H1 (cell line): ENCODE measurements around the gene ERMN. TPM values are rescaled to one million over a fixed set of nuclear protein-coding genes. Genes with fewer than 3 reads are reported as not detected.

Experiments used
- CTCF ChIA-PET: fragments of 300-600 bp; sonication (Branson Sonifier 250); formaldehyde crosslinking; loops from one replicate; lab custom pipeline; 2021; ENCODE audit not compliant: partially characterized antibody; lab: Charles Lee
- POLR2A ChIA-PET: fragments of 300-600 bp; sonication (Branson Sonifier 250); formaldehyde crosslinking; loops from one replicate; lab custom pipeline; 2021; ENCODE audit warnings: inconsistent platforms; ENCODE audit not compliant: partially characterized antibody; lab: Charles Lee
- DNase-seq, 2 experiments: peaks; one replicate each; pipeline versions ENCODE4 v3.0.0 to v3.0.0-alpha.2; 2010 to 2022; ENCODE audit warnings: low spot score in 2 of 2, low read depth in 1 of 2, mixed read lengths in 1 of 2
- FAIRE-seq: peaks from 2 replicates; lab custom pipeline; 2011; peaks lifted over from hg19 to GRCh38; lab: Jason Lieb, UNC
- H2AFZ ChIP-seq: 2 replicates; pipeline ENCODE4 v1.8.1; 2012; ENCODE audit warnings: low read length, inconsistent platforms
- H2AK5ac ChIP-seq: 2 replicates; pipeline ENCODE4 v1.6.1; 2013; ENCODE audit warnings: low read depth, low read length
- H2BK120ac ChIP-seq: replicated peaks from 2 replicates; pipeline ENCODE3; 2013; ENCODE audit warnings: low read depth, low read length, inconsistent platforms
- H2BK12ac ChIP-seq: 2 replicates; pipeline ENCODE4 v1.6.1; 2013; ENCODE audit warnings: low read depth, low read length
- H2BK15ac ChIP-seq: 2 replicates; pipeline ENCODE4 v1.6.1; 2013; ENCODE audit warnings: low read length
- H2BK20ac ChIP-seq: 2 replicates; pipeline ENCODE4 v1.6.1; 2013; ENCODE audit warnings: low read length
- H2BK5ac ChIP-seq: 2 replicates; pipeline ENCODE4 v1.6.1; 2013; ENCODE audit warnings: low read depth, low read length
- H3K14ac ChIP-seq: 2 replicates; pipeline ENCODE4 v1.6.1; 2013; ENCODE audit warnings: inconsistent platforms; ENCODE audit not compliant: insufficient read length
- H3K18ac ChIP-seq: 2 replicates; pipeline ENCODE4 v1.6.1; 2013; ENCODE audit warnings: low read length; ENCODE audit errors: extremely low read depth
- H3K23ac ChIP-seq: 2 replicates; pipeline ENCODE4 v1.6.1; 2013; ENCODE audit warnings: inconsistent platforms; ENCODE audit not compliant: insufficient read length
- H3K23me2 ChIP-seq: 2 replicates; pipeline ENCODE4 v1.6.1; 2013; ENCODE audit warnings: low read depth, low read length
- H3K27ac ChIP-seq: 2 replicates; pipeline ENCODE4 v1.6.1; 2011; ENCODE audit warnings: low read depth, low read length, inconsistent platforms
- H3K27me3 ChIP-seq, 4 experiments: replicated peaks in 1 of 4; 1 replicate in 1 of 4; 2 replicates in 3 of 4; pipeline versions ENCODE4 v1.6.1 to v1.8.1; 2011 to 2013; ENCODE audit warnings: low read length in 3 of 4, mild to moderate bottlenecking in 3 of 4, inconsistent platforms in 2 of 4, mixed read lengths in 2 of 4, moderate library complexity in 1 of 4; ENCODE audit not compliant: control insufficient read depth in 3 of 4, insufficient read depth in 3 of 4; ENCODE audit errors: extremely low read depth in 1 of 4
- H3K36me3 ChIP-seq, 4 experiments: 2 replicates each; pipeline versions ENCODE4 v1.6.1 to v1.8.1; 2011 to 2013; ENCODE audit warnings: mild to moderate bottlenecking in 4 of 4, low read length in 3 of 4, moderate library complexity in 2 of 4, control low read depth in 1 of 4, inconsistent platforms in 1 of 4; ENCODE audit not compliant: insufficient read depth in 4 of 4, control insufficient read depth in 2 of 4
- H3K4ac ChIP-seq: replicated peaks from 2 replicates; pipeline ENCODE3; 2013; ENCODE audit warnings: low read length, low read depth, mixed read lengths, inconsistent platforms; ENCODE audit not compliant: insufficient read length
- H3K4me1 ChIP-seq, 4 experiments: replicated peaks in 1 of 4; 1 replicate in 1 of 4; 2 replicates in 3 of 4; pipeline versions ENCODE4 v1.6.1 to v1.8.1; 2011 to 2013; ENCODE audit warnings: low read length in 3 of 4, inconsistent platforms in 2 of 4, mixed read lengths in 1 of 4; ENCODE audit not compliant: insufficient read depth in 4 of 4, control insufficient read depth in 3 of 4
- H3K4me2 ChIP-seq, 2 experiments: 2 replicates each; pipeline versions ENCODE4 v1.6.1 to v1.8.1; 2011 to 2013; ENCODE audit warnings: low read depth in 2 of 2, low read length in 2 of 2, control low read depth in 1 of 2, inconsistent platforms in 1 of 2, mild to moderate bottlenecking in 1 of 2; ENCODE audit not compliant: insufficient read depth in 1 of 2
- H3K4me3 ChIP-seq, 4 experiments: fragments of 200-600, 300-600 bp in 1 of 4; sonication (generic), shearing (Covaris generic), sonication (Bioruptor Twin) in 1 of 4; 2 replicates each; pipeline versions ENCODE4 v1.5.1 to v1.8.1; 2011 to 2016; ENCODE audit warnings: low read length in 4 of 4, low read depth in 3 of 4, control low read depth in 2 of 4, inconsistent platforms in 2 of 4, mild to moderate bottlenecking in 2 of 4, mixed read lengths in 1 of 4, moderate library complexity in 1 of 4; ENCODE audit not compliant: insufficient read depth in 2 of 4; ENCODE audit errors: extremely low read depth in 1 of 4
- H3K56ac ChIP-seq: replicated peaks from 2 replicates; pipeline ENCODE3; 2013; ENCODE audit warnings: low read depth, mild to moderate bottlenecking, mixed read lengths, low read length, inconsistent platforms; ENCODE audit not compliant: insufficient read length
- H3K79me1 ChIP-seq: 2 replicates; pipeline ENCODE4 v1.6.1; 2013; ENCODE audit warnings: low read depth, low read length, control low read depth
- H3K79me2 ChIP-seq, 2 experiments: 2 replicates each; pipeline versions ENCODE4 v1.6.1 to v1.8.1; 2012 to 2013; ENCODE audit warnings: low read length in 2 of 2, mild to moderate bottlenecking in 2 of 2, inconsistent platforms in 1 of 2; ENCODE audit not compliant: insufficient read depth in 2 of 2, control insufficient read depth in 1 of 2
- H3K9ac ChIP-seq, 4 experiments: replicated peaks in 1 of 4; 1 replicate in 1 of 4; 2 replicates in 3 of 4; pipeline versions ENCODE4 v1.6.1 to v1.8.1; 2011 to 2013; ENCODE audit warnings: low read depth in 3 of 4, low read length in 3 of 4, control low read depth in 2 of 4, mild to moderate bottlenecking in 2 of 4, moderate library complexity in 2 of 4, inconsistent platforms in 1 of 4; ENCODE audit errors: extremely low read depth in 1 of 4
- H3K9me3 ChIP-seq, 2 experiments: 2 replicates each; pipeline versions ENCODE4 v1.6.1 to v1.8.1; 2012 to 2013; ENCODE audit warnings: mild to moderate bottlenecking in 2 of 2, moderate library complexity in 2 of 2, control low read depth in 1 of 2, inconsistent platforms in 1 of 2, low read depth in 1 of 2, low read length in 1 of 2, mixed read lengths in 1 of 2; ENCODE audit not compliant: insufficient read depth in 2 of 2
- H4K20me1 ChIP-seq, 2 experiments: replicated peaks in 1 of 2; 2 replicates each; pipeline versions ENCODE3 to v1.8.1; 2011 to 2013; ENCODE audit warnings: inconsistent platforms in 2 of 2, low read length in 2 of 2, mild to moderate bottlenecking in 1 of 2; ENCODE audit not compliant: insufficient read depth in 2 of 2, control insufficient read depth in 1 of 2
- H4K5ac ChIP-seq: 2 replicates; pipeline ENCODE4 v1.6.1; 2013; ENCODE audit warnings: low read length, low read depth, mixed read lengths, inconsistent platforms; ENCODE audit not compliant: insufficient read length
- H4K8ac ChIP-seq: 2 replicates; pipeline ENCODE4 v1.8.0; 2013; ENCODE audit warnings: mild to moderate bottlenecking, moderate library complexity, low read length, inconsistent platforms; ENCODE audit not compliant: insufficient read depth; ENCODE audit errors: extremely low read depth
- H4K91ac ChIP-seq: replicated peaks from 2 replicates; pipeline ENCODE3; 2013; ENCODE audit warnings: low read length, mixed read lengths, inconsistent platforms; ENCODE audit not compliant: insufficient read length
- CHD1 ChIP-seq: IDR thresholded peaks from 2 replicates; pipeline ENCODE4 v1.6.1; 2012; ENCODE audit warnings: low read depth, low read length, improper control_type of control experiment
- CREB1 ChIP-seq: IDR thresholded peaks from 2 replicates; pipeline ENCODE4 v1.6.1; 2012; ENCODE audit warnings: inconsistent platforms
- CTBP2 ChIP-seq: IDR thresholded peaks from 2 replicates; pipeline ENCODE4 v1.7.0; 2011; ENCODE audit warnings: borderline replicate concordance, mild to moderate bottlenecking, moderate library complexity, mixed read lengths, low read length; ENCODE audit not compliant: insufficient read depth, insufficient read length
- KDM1A ChIP-seq: fragments of 200-600, 300-600 bp; sonication (generic); IDR thresholded peaks from 2 replicates; pipeline ENCODE4 v1.7.1; 2016; ENCODE audit warnings: mild to moderate bottlenecking, low read length, borderline replicate concordance
- KDM4A ChIP-seq: IDR thresholded peaks from one replicate; pipeline ENCODE4 v1.7.1; 2012; ENCODE audit warnings: low read depth, mild to moderate bottlenecking, moderate library complexity, low read length, inconsistent platforms; ENCODE audit not compliant: severe bottlenecking
- NANOG ChIP-seq: IDR thresholded peaks from 2 replicates; pipeline ENCODE4 v1.6.1; 2011; ENCODE audit warnings: low read length, low read depth, mild to moderate bottlenecking, inconsistent platforms; ENCODE audit not compliant: insufficient read depth, poor library complexity, severe bottlenecking
- NRF1 ChIP-seq: IDR thresholded peaks from 2 replicates; pipeline ENCODE4 v1.6.1; 2011; ENCODE audit warnings: mild to moderate bottlenecking, low read depth, low read length, improper control_type of control experiment
- POLR2A ChIP-seq, 2 experiments: IDR thresholded peaks; 1 replicate in 1 of 2; 2 replicates in 1 of 2; pipeline ENCODE4 v1.6.1; 2011; ENCODE audit warnings: low read depth in 2 of 2, low read length in 2 of 2, mild to moderate bottlenecking in 2 of 2; ENCODE audit errors: control extremely low read depth in 1 of 2
- RFX5 ChIP-seq: IDR thresholded peaks from 2 replicates; pipeline ENCODE4 v1.6.1; 2011; ENCODE audit warnings: low read depth, low read length, improper control_type of control experiment, borderline replicate concordance
- RNF2 ChIP-seq: fragments of 200-900, 300-1000 bp; sonication (generic); IDR thresholded peaks from 2 replicates; pipeline ENCODE4 v1.7.1; 2016; ENCODE audit warnings: borderline replicate concordance, low read depth, mild to moderate bottlenecking, antibody characterized with exemption, low read length; ENCODE audit not compliant: poor library complexity, severe bottlenecking; ENCODE audit errors: missing control alignments
- SAP30 ChIP-seq: fragments of 300-600 bp; sonication (generic); IDR thresholded peaks from 2 replicates; pipeline ENCODE4 v1.7.1; 2012; ENCODE audit warnings: low read length, moderate library complexity, mild to moderate bottlenecking, inconsistent platforms; ENCODE audit not compliant: insufficient read depth, insufficient replicate concordance
- SP2 ChIP-seq: IDR thresholded peaks from 2 replicates; pipeline ENCODE4 v1.6.1; 2012; ENCODE audit warnings: mild to moderate bottlenecking, low read length, inconsistent platforms
- TEAD4 ChIP-seq: IDR thresholded peaks from 2 replicates; pipeline ENCODE4 v1.6.1; 2012; ENCODE audit warnings: low read depth, low read length, inconsistent platforms, mixed read lengths
- WGBS, 2 experiments: shearing (Covaris generic) in 1 of 2; methylation state at CpG; one replicate each; pipeline versions ENCODE4 v1.1.6 to v1.1.7; 2013 to 2015; ENCODE audit warnings: low lambda C conversion rate in 2 of 2, mixed read lengths in 2 of 2, inconsistent platforms in 1 of 2, low coverage in 1 of 2, missing lambda C conversion rate in 1 of 2; ENCODE audit not compliant: insufficient replicate concordance in 2 of 2, insufficient coverage in 1 of 2, insufficient read length in 1 of 2; ENCODE audit errors: extremely low coverage in 1 of 2, missing lambda C conversion rate in 1 of 2; 5-methylcytosine and 5-hydroxymethylcytosine counted together
- polyA plus RNA-seq, 7 experiments: library from polyadenylated mRNA; depleted of rRNA in 3 of 7; stranded (reverse) in 5 of 7; unstranded in 2 of 7; fragments of >200 nt in 5 of 7; fragments of 200-250 nt in 2 of 7; gene quantifications; 1 replicate in 5 of 7; 2 replicates in 1 of 7; 4 replicates in 1 of 7; pipeline versions ENCODE4 v1.2.1 to v1.2.3, GENCODE V29; 2011 to 2013; ENCODE audit warnings: missing spikeins in 2 of 7, mixed read lengths in 2 of 7
- total RNA-seq: library from RNA; stranded (reverse); fragmentation: NEBNext Ultra II Directional; extraction: Animal tissue kit (Norgen Biotek cat#: 25700); gene quantifications from 2 replicates; pipeline ENCODE4 v1.2.1, GENCODE V29; 2021
- TF ChIP-seq, protein P1 (sequence below): IDR thresholded peaks from 2 replicates; pipeline ENCODE4 v1.6.1; 2011; ENCODE audit warnings: low read depth, mild to moderate bottlenecking, low read length; ENCODE audit not compliant: insufficient read depth

Gene ERMN
- total and polyA plus RNA-seq, 2 of the 8 experiments (the other 6 are each of a cell fraction or from before 2014, with no cell fraction given), result 0.11 TPM; not detected in 1

GRCh38 chr2:157309878-157310277 is 15.7 kb downstream of the ERMN start:
- TF ChIP-seq POLR2A (IDR thresholded peaks at IDR 0.05; ENCODE audit: control extremely low read depth in 1 of 2, low read depth in 2 of 2, low read length in 2 of 2), result no peak
- TF ChIP-seq SP2, result no peak
- TF ChIP-seq CTBP2, result no peak
- TF ChIP-seq NRF1, result no peak
- no peak for TF ChIP-seq CREB1
- no peak for TF ChIP-seq KDM4A
- no peak for TF ChIP-seq KDM1A
- TF ChIP-seq SAP30, result no peak
- TF ChIP-seq TEAD4, result no peak
- TF ChIP-seq NANOG, result no peak
- TF ChIP-seq, protein P1, sequence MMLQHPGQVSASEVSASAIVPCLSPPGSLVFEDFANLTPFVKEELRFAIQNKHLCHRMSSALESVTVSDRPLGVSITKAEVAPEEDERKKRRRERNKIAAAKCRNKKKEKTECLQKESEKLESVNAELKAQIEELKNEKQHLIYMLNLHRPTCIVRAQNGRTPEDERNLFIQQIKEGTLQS, result no peak
- TF ChIP-seq RFX5, result no peak
- no peak for TF ChIP-seq CHD1
- no peak for TF ChIP-seq RNF2
- Histone ChIP-seq H3K9ac (no peak overlapping the region), H2BK120ac (no peak overlapping the region), H3K79me2 (no peaks in the 10 kb centered on the region), H3K4ac (no peak overlapping the region), H2BK5ac (no peak overlapping the region), H4K91ac (no peak overlapping the region), H2AFZ (no peak overlapping the region), H3K23ac (no peak overlapping the region), H3K27ac (no peak overlapping the region), H2BK15ac (no peak overlapping the region), H3K4me2 (no peak overlapping the region), H3K18ac (no peak overlapping the region), H2AK5ac (no peak overlapping the region), H4K5ac (no peak overlapping the region), H3K23me2 (no peaks in the 10 kb centered on the region), H3K27me3 (no peaks in the 10 kb centered on the region), H4K20me1 (no peaks in the 10 kb centered on the region), H3K14ac (no peak overlapping the region), H3K4me1 (peaks cover 0 to 3% (median 0%) of the 10 kb centered on the region in 4 experiments; a peak in 2 of 7 replicates), H4K8ac (no peak overlapping the region), H3K36me3 (no peaks in the 10 kb centered on the region), H3K56ac (no peak overlapping the region), H3K4me3 (no peak overlapping the region), H3K79me1 (no peaks in the 10 kb centered on the region), H3K9me3 (no peaks in the 10 kb centered on the region), H2BK12ac (no peak overlapping the region), H2BK20ac (no peak overlapping the region)
- ChIA-PET POLR2A (no interaction called here), CTCF (interaction anchor here (2.4 to 3.1 kb wide), 3 partner anchors 8 to 27 kb away, joined by 8 to 17 read pairs (median 13); no protein-coding TSS in a partner anchor)
- FAIRE-seq (no peak), DNase-seq (no peak)
- WGBS, 2 experiments, result 83% methylated on average over 2 of the region's 2 CpGs; no CpG with 5 or more reads in 1 of the 2 experiments
